ENCODE results near the gene RARS2. TPM values are rescaled to one million over a fixed set of nuclear protein-coding genes. Genes with fewer than 3 reads are reported as not detected.
"Not testable (repeated sequence)": the region's sequence is repeated elsewhere in the genome, so short reads cannot be mapped to it uniquely, and the experiment has no call there.

Gene RARS2
- total and polyA plus RNA-seq, 9 donors, result 38.7 to 51.6 (median 43.3) TPM

- Histone ChIP-seq H3K36me3 (ENCODE audit: control insufficient read depth, insufficient read depth, low read length) (peaks cover 24% of the 10 kb centered on the region), H3K4me3 (ENCODE audit: low read length) (no peak overlapping the region), H3K4me1 (ENCODE audit: control insufficient read depth, insufficient read depth, low read length) (no peaks in the 10 kb centered on the region), H3K9me3 (replicated peaks; ENCODE audit: control insufficient read depth, low read depth, low read length) (no peaks in the 10 kb centered on the region), H3K27ac (ENCODE audit: low read length) (no peak overlapping the region), H3K27me3 (ENCODE audit: control insufficient read depth, insufficient read depth, low read length) (no peaks in the 10 kb centered on the region)
- no CpG with 5 or more reads among the region's 3 CpGs for WGBS (ENCODE audit: insufficient coverage)
- DNase-seq, result no peak
These were observed 67.1 kb downstream of the RARS2 start for GRCh38 chr6:87522686-87523085.

GRCh38 chr6:87518453-87518852 is 71.3 kb downstream of the RARS2 start:
- no peaks in the 10 kb centered on the region for H3K27me3 ChIP-seq (ENCODE audit: control insufficient read depth, insufficient read depth, low read length)
- peaks cover 36% of the 10 kb centered on the region for H3K36me3 ChIP-seq (ENCODE audit: control insufficient read depth, insufficient read depth, low read length)
- no peaks in the 10 kb centered on the region for H3K4me1 ChIP-seq (ENCODE audit: control insufficient read depth, insufficient read depth, low read length)
- DNase-seq, result no peak
- no peak overlapping the region for H3K4me3 ChIP-seq (ENCODE audit: low read length)
- no peaks in the 10 kb centered on the region for H3K9me3 ChIP-seq (replicated peaks; ENCODE audit: control insufficient read depth, low read depth, low read length)
- no peak overlapping the region for H3K27ac ChIP-seq (ENCODE audit: low read length)
- WGBS (ENCODE audit: insufficient coverage), result 94% methylated on average over 6 of the region's 8 CpGs

GRCh38 chr6:87514831-87515230 is 75.0 kb downstream of the RARS2 start:
- Histone ChIP-seq H3K27me3 (ENCODE audit: control insufficient read depth, insufficient read depth, low read length) (no peaks in the 10 kb centered on the region), H3K4me1 (ENCODE audit: control insufficient read depth, insufficient read depth, low read length) (no peaks in the 10 kb centered on the region), H3K9me3 (replicated peaks; ENCODE audit: control insufficient read depth, low read depth, low read length) (no peaks in the 10 kb centered on the region), H3K27ac (ENCODE audit: low read length) (no peak overlapping the region), H3K36me3 (ENCODE audit: control insufficient read depth, insufficient read depth, low read length) (peaks cover 34% of the 10 kb centered on the region), H3K4me3 (ENCODE audit: low read length) (no peak overlapping the region)
- no peak for DNase-seq
- no CpG with 5 or more reads among the region's 2 CpGs for WGBS (ENCODE audit: insufficient coverage)

- Histone ChIP-seq H3K4me1 (ENCODE audit: control insufficient read depth, insufficient read depth, low read length) (no peaks in the 10 kb centered on the region), H3K27me3 (ENCODE audit: control insufficient read depth, insufficient read depth, low read length) (no peaks in the 10 kb centered on the region), H3K36me3 (ENCODE audit: control insufficient read depth, insufficient read depth, low read length) (peaks cover 10% of the 10 kb centered on the region), H3K9me3 (replicated peaks; ENCODE audit: control insufficient read depth, low read depth, low read length) (no peaks in the 10 kb centered on the region), H3K4me3 (ENCODE audit: low read length) (no peak overlapping the region), H3K27ac (ENCODE audit: low read length) (no peak overlapping the region)
- DNase-seq, result peak; percentile 15
- WGBS (ENCODE audit: insufficient coverage), result no CpG with 5 or more reads among the region's 1 CpG
These were observed 85.3 kb downstream of the RARS2 start for GRCh38 chr6:87504441-87504840.

- H3K9me3 ChIP-seq (replicated peaks; ENCODE audit: control insufficient read depth, low read depth, low read length), result no peaks in the 10 kb centered on the region
- no peaks in the 10 kb centered on the region for H3K4me1 ChIP-seq (ENCODE audit: control insufficient read depth, insufficient read depth, low read length)
- no peak overlapping the region for H3K27ac ChIP-seq (ENCODE audit: low read length)
- no peaks in the 10 kb centered on the region for H3K27me3 ChIP-seq (ENCODE audit: control insufficient read depth, insufficient read depth, low read length)
- no CpG with 5 or more reads among the region's 6 CpGs for WGBS (ENCODE audit: insufficient coverage)
- no peak for DNase-seq
- no peak overlapping the region for H3K4me3 ChIP-seq (ENCODE audit: low read length)
- H3K36me3 ChIP-seq (ENCODE audit: control insufficient read depth, insufficient read depth, low read length), result peaks cover 10% of the 10 kb centered on the region
These were observed 87.8 kb downstream of the RARS2 start for GRCh38 chr6:87501809-87502572.

- Histone ChIP-seq H3K4me1 (ENCODE audit: control insufficient read depth, insufficient read depth, low read length) (no peaks in the 10 kb centered on the region), H3K36me3 (ENCODE audit: control insufficient read depth, insufficient read depth, low read length) (peaks cover 6% of the 10 kb centered on the region), H3K4me3 (ENCODE audit: low read length) (no peak overlapping the region), H3K9me3 (replicated peaks; ENCODE audit: control insufficient read depth, low read depth, low read length) (no peaks in the 10 kb centered on the region), H3K27me3 (ENCODE audit: control insufficient read depth, insufficient read depth, low read length) (no peaks in the 10 kb centered on the region), H3K27ac (ENCODE audit: low read length) (no peak overlapping the region)
- DNase-seq, result no peak
These were observed 91.7 kb downstream of the RARS2 start for GRCh38 chr6:87498048-87498447.

- 86% methylated on average over 2 of the region's 8 CpGs for WGBS (ENCODE audit: insufficient coverage)
These were observed 94.9 kb downstream of the RARS2 start for GRCh38 chr6:87494761-87495422.

GRCh38 chr6:87489326-87489725 is 100.5 kb downstream of the RARS2 start:
- not testable (repeated sequence) for H3K4me3 ChIP-seq (ENCODE audit: low read length); H3K36me3 ChIP-seq (ENCODE audit: control insufficient read depth, insufficient read depth, low read length); DNase-seq; H3K4me1 ChIP-seq (ENCODE audit: control insufficient read depth, insufficient read depth, low read length); H3K27ac ChIP-seq (ENCODE audit: low read length); H3K27me3 ChIP-seq (ENCODE audit: control insufficient read depth, insufficient read depth, low read length); H3K9me3 ChIP-seq (replicated peaks; ENCODE audit: control insufficient read depth, low read depth, low read length)
- 100% methylated on average over 4 of the region's 8 CpGs for WGBS (ENCODE audit: insufficient coverage)

More at GRCh38 chr6:87494761-87495422, 94.9 kb downstream of the RARS2 start:
- no peak for DNase-seq
- no peaks in the 10 kb centered on the region for H3K9me3 ChIP-seq (replicated peaks; ENCODE audit: control insufficient read depth, low read depth, low read length)
- H3K4me1 ChIP-seq (ENCODE audit: control insufficient read depth, insufficient read depth, low read length), result no peaks in the 10 kb centered on the region
- H3K27me3 ChIP-seq (ENCODE audit: control insufficient read depth, insufficient read depth, low read length), result no peaks in the 10 kb centered on the region
- H3K36me3 ChIP-seq (ENCODE audit: control insufficient read depth, insufficient read depth, low read length), result no peaks in the 10 kb centered on the region
- H3K4me3 ChIP-seq (ENCODE audit: low read length), result no peak overlapping the region
- no peak overlapping the region for H3K27ac ChIP-seq (ENCODE audit: low read length)

GRCh38 chr6:87487555-87487954 is 102.2 kb downstream of the RARS2 start:
- 80% methylated on average over 2 of the region's 4 CpGs for WGBS (ENCODE audit: insufficient coverage)
- H3K4me1 ChIP-seq (ENCODE audit: control insufficient read depth, insufficient read depth, low read length), result no peaks in the 10 kb centered on the region
- no peaks in the 10 kb centered on the region for H3K27me3 ChIP-seq (ENCODE audit: control insufficient read depth, insufficient read depth, low read length)
- no peak overlapping the region for H3K27ac ChIP-seq (ENCODE audit: low read length)
- peaks cover 5% of the 10 kb centered on the region for H3K36me3 ChIP-seq (ENCODE audit: control insufficient read depth, insufficient read depth, low read length)
- DNase-seq, result no peak
- peaks cover 10% of the 10 kb centered on the region for H3K9me3 ChIP-seq (replicated peaks; ENCODE audit: control insufficient read depth, low read depth, low read length)
- no peak overlapping the region for H3K4me3 ChIP-seq (ENCODE audit: low read length)

GRCh38 chr6:87484491-87484890 is 105.3 kb downstream of the RARS2 start:
- Histone ChIP-seq H3K4me1 (ENCODE audit: control insufficient read depth, insufficient read depth, low read length) (no peaks in the 10 kb centered on the region), H3K27me3 (ENCODE audit: control insufficient read depth, insufficient read depth, low read length) (no peaks in the 10 kb centered on the region), H3K27ac (ENCODE audit: low read length) (no peak overlapping the region), H3K9me3 (replicated peaks; ENCODE audit: control insufficient read depth, low read depth, low read length) (peaks cover 10% of the 10 kb centered on the region), H3K4me3 (ENCODE audit: low read length) (no peak overlapping the region), H3K36me3 (ENCODE audit: control insufficient read depth, insufficient read depth, low read length) (peaks cover 10% of the 10 kb centered on the region)
- 93% methylated on average over 7 of the region's 7 CpGs for WGBS (ENCODE audit: insufficient coverage)
- no peak for DNase-seq

Data from muscle of leg (tissue), 11 donors.